ENCODE data around the gene RANBP3.
"Not testable (repeated sequence)": the region's sequence is repeated elsewhere in the genome, so short reads cannot be mapped to it uniquely, and the experiment has no call there.

Gene RANBP3

GRCh38 chr19:5880196-5880595 lies 97.7 kb downstream of the RANBP3 start:
- in situ Hi-C loops (cut with MboI; ENCODE audit: low sequenced_read_pairs, unreplicated experiment) = no loop called here
- TF ChIP-seq CTCF (IDR thresholded peaks at IDR 0.05; ENCODE audit: borderline replicate concordance, control extremely low read depth, extremely low read depth, insufficient read depth, missing control alignments) = no peak
- DNase-seq (ENCODE audit: low spot score) = no peak

DNA sequence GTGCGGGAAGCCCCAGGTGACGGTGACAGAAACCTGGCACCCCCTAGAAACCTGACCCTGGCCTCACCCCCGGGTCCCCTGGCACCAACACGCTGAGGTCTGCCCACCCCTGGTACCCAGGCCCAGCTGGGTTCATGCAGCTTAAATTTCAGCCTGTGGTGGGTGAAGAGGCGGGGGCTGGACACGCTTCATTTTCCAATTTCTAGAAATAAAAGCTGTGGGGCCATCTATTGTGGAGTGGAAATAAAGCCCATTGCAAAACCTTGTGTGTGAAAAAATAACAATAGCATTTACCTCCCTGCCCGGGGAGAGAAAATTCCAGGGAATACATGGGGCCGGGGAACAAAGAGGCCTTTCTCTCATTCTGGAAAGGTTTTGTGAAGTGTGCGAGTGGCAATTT lies 100.1 kb downstream of the RANBP3 start:
- DNase-seq (ENCODE audit: low spot score) = no peak
- TF ChIP-seq CTCF (IDR thresholded peaks at IDR 0.05; ENCODE audit: borderline replicate concordance, control extremely low read depth, extremely low read depth, insufficient read depth, missing control alignments) = no peak
- in situ Hi-C loops (cut with MboI; ENCODE audit: low sequenced_read_pairs, unreplicated experiment) = no loop called here

DNA sequence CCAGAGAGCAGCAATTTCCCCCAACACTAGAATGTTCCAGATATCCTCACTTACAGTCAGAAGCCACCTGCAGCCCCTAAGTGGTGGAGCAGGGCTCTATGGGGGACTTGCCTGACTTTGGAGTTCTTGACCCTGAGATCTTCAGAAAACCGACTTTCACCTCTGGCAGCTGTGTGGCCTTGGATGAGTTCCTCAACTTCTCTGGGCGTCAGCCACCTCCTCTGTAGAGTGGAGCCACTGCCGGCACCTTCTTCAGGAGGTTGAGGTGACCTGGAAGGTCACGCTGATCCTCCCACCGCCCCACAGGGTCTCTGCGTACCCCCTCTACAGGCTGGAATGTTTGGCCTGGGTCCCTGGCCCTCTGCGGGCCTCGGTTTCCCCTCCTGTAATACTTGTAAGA lies 100.5 kb downstream of the RANBP3 start:
- no peak for DNase-seq (ENCODE audit: low spot score)
- no peak for TF ChIP-seq CTCF (IDR thresholded peaks at IDR 0.05; ENCODE audit: borderline replicate concordance, control extremely low read depth, extremely low read depth, insufficient read depth, missing control alignments)
- in situ Hi-C loops (cut with MboI; ENCODE audit: low sequenced_read_pairs, unreplicated experiment) = no loop called here

- in situ Hi-C loops (cut with MboI; ENCODE audit: low sequenced_read_pairs, unreplicated experiment); DNase-seq (ENCODE audit: low spot score): not testable (repeated sequence)
Measured at GRCh38 chr19:5874496-5874895, 103.4 kb downstream of the RANBP3 start.

- DNase-seq (ENCODE audit: low spot score) = no peak
- TF ChIP-seq CTCF (IDR thresholded peaks at IDR 0.05; ENCODE audit: borderline replicate concordance, control extremely low read depth, extremely low read depth, insufficient read depth, missing control alignments) = no peak
- in situ Hi-C loops (cut with MboI; ENCODE audit: low sequenced_read_pairs, unreplicated experiment) = no loop called here
Measured at GRCh38 chr19:5873617-5874199, 104.2 kb downstream of the RANBP3 start.

DNA sequence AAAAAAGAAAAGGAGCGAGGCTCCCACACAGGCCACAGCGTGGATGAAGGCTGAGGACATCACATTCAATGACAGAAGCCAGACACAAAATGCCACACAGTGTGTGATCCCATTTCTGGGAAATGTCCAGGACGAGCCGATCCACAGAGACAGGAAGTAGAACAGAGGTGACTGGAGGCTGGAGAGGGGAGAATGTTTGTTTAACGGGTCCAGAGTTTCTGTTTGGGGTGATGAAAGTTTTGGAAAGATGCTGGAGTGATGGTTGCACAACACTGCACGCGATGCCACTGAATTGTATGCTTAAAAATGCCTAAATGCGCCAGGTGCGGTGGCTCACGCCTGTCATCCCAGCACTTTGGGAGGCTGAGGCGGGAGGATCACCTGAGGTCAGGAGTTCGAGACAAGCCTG lies 107.0 kb downstream of the RANBP3 start:
- DNase-seq (ENCODE audit: low spot score) = no peak
- in situ Hi-C loops (cut with MboI; ENCODE audit: low sequenced_read_pairs, unreplicated experiment) = no loop called here
- no peak for TF ChIP-seq CTCF (IDR thresholded peaks at IDR 0.05; ENCODE audit: borderline replicate concordance, control extremely low read depth, extremely low read depth, insufficient read depth, missing control alignments)

GRCh38 chr19:5867201-5868136 lies 110.5 kb downstream of the RANBP3 start:
- in situ Hi-C loops (cut with MboI; ENCODE audit: low sequenced_read_pairs, unreplicated experiment) = no loop called here
- no peak for TF ChIP-seq CTCF (IDR thresholded peaks at IDR 0.05; ENCODE audit: borderline replicate concordance, control extremely low read depth, extremely low read depth, insufficient read depth, missing control alignments)
- DNase-seq (ENCODE audit: low spot score) = no peak

All from GM13976 (cell line).